Dedifferentiated amniotic fluid mesenchymal stem cell (primary cell): Measurements from ENCODE around the gene NEU4.
"Not testable (repeated sequence)": the region's sequence is repeated elsewhere in the genome, so short reads cannot be mapped to it uniquely, and the experiment has no call there.

Experiments
- DNase-seq: peaks from one replicate; pipeline ENCODE4 v3.0.0-alpha.2; 2016; ENCODE audit errors: extremely low spot score

NEU4 gene

GRCh38 chr2:241799522-241800197, 9.3 kb upstream of the NEU4 start:
- no peak for DNase-seq

- not testable (repeated sequence) for DNase-seq
These were observed 8.6 kb upstream of the NEU4 start for GRCh38 chr2:241800198-241800903.

GRCh38 chr2:241801611-241802420, 7.2 kb upstream of the NEU4 start:
- DNase-seq, result no peak

- DNase-seq, result no peak
These were observed 6.3 kb upstream of the NEU4 start for GRCh38 chr2:241802421-241803318.

- DNase-seq, result peak; percentile 16
These were observed 5.3 kb upstream of the NEU4 start for GRCh38 chr2:241803387-241804325.

- no peak for DNase-seq
These were observed 4.4 kb upstream of the NEU4 start for GRCh38 chr2:241804326-241805229.

GRCh38 chr2:241806217-241806616, 2.8 kb upstream of the NEU4 start:
- not testable (repeated sequence) for DNase-seq

- no peak for DNase-seq
These were observed 807 bp upstream of the NEU4 start for GRCh38 chr2:241808051-241808720.

GRCh38 chr2:241809383-241810306, 652 bp downstream of the NEU4 start:
- DNase-seq, result no peak

GRCh38 chr2:241810307-241811200, 1.6 kb downstream of the NEU4 start:
- no peak for DNase-seq

GRCh38 chr2:241811201-241811951, 2.4 kb downstream of the NEU4 start:
- no peak for DNase-seq

- no peak for DNase-seq
These were observed 3.1 kb downstream of the NEU4 start for GRCh38 chr2:241811952-241812729.

GRCh38 chr2:241812730-241813643, 4.0 kb downstream of the NEU4 start:
- DNase-seq, result no peak
